ENCODE results near the gene AURKAIP1.

Gene AURKAIP1

GRCh38 chr1:1335283-1335682 is 39.7 kb downstream of the AURKAIP1 start:
- Histone ChIP-seq H3K9me3 (replicated peaks; ENCODE audit: insufficient read depth, low read length) (no peaks in the 10 kb centered on the region), H3K79me2 (ENCODE audit: low read length) (no peaks in the 10 kb centered on the region), H3K27me3 (replicated peaks; ENCODE audit: insufficient read depth, low read length) (no peaks in the 10 kb centered on the region), H3F3A (ENCODE audit: insufficient read depth, low read length) (no peaks in the 10 kb centered on the region), H3K4me3 (ENCODE audit: low read length) (no peak overlapping the region), H3K27ac (ENCODE audit: low read length) (no peak overlapping the region), H3K4me1 (ENCODE audit: low read length) (no peaks in the 10 kb centered on the region), H3K9me2 (replicated peaks; ENCODE audit: insufficient read depth, low read length) (no peaks in the 10 kb centered on the region), H3K36me3 (replicated peaks; ENCODE audit: insufficient read depth, low read length) (no peaks in the 10 kb centered on the region), H3K4me2 (ENCODE audit: low read depth, low read length) (no peak overlapping the region), H4K20me1 (ENCODE audit: insufficient read depth, low read length) (no peaks in the 10 kb centered on the region), H3K9ac (ENCODE audit: low read length) (no peak overlapping the region), H2AFZ (ENCODE audit: low read length) (no peak overlapping the region)
- no peak for TF ChIP-seq EZH2 (optimal IDR thresholded peaks at IDR 0.05; ENCODE audit: low read depth, low read length)
- no peak for TF ChIP-seq CTCF (IDR thresholded peaks at IDR 0.05; ENCODE audit: low read length)
- TF ChIP-seq EZH2phosphoT487 (IDR thresholded peaks at IDR 0.05; ENCODE audit: low read length), result no peak
- no peak for DNase-seq

- H3K9ac ChIP-seq (ENCODE audit: low read length), result no peak overlapping the region
- H3K4me3 ChIP-seq (ENCODE audit: low read length), result no peak overlapping the region
- DNase-seq, result no peak
- H3K4me1 ChIP-seq (ENCODE audit: low read length), result no peaks in the 10 kb centered on the region
- no peaks in the 10 kb centered on the region for H3K36me3 ChIP-seq (replicated peaks; ENCODE audit: insufficient read depth, low read length)
- no peak overlapping the region for H2AFZ ChIP-seq (ENCODE audit: low read length)
- H3K4me2 ChIP-seq (ENCODE audit: low read depth, low read length), result no peak overlapping the region
- no peaks in the 10 kb centered on the region for H4K20me1 ChIP-seq (ENCODE audit: insufficient read depth, low read length)
- no peaks in the 10 kb centered on the region for H3K27me3 ChIP-seq (replicated peaks; ENCODE audit: insufficient read depth, low read length)
- no peaks in the 10 kb centered on the region for H3K79me2 ChIP-seq (ENCODE audit: low read length)
- H3K27ac ChIP-seq (ENCODE audit: low read length), result no peak overlapping the region
- no peaks in the 10 kb centered on the region for H3K9me2 ChIP-seq (replicated peaks; ENCODE audit: insufficient read depth, low read length)
- no peaks in the 10 kb centered on the region for H3K9me3 ChIP-seq (replicated peaks; ENCODE audit: insufficient read depth, low read length)
- TF ChIP-seq CTCF (IDR thresholded peaks at IDR 0.05; ENCODE audit: low read length), result no peak
- no peak for TF ChIP-seq EZH2phosphoT487 (IDR thresholded peaks at IDR 0.05; ENCODE audit: low read length)
- TF ChIP-seq EZH2 (optimal IDR thresholded peaks at IDR 0.05; ENCODE audit: low read depth, low read length), result no peak
- no peaks in the 10 kb centered on the region for H3F3A ChIP-seq (ENCODE audit: insufficient read depth, low read length)
Observed at GRCh38 chr1:1334835-1335234, 40.2 kb downstream of the AURKAIP1 start.

GRCh38 chr1:1333551-1334241 is 41.3 kb downstream of the AURKAIP1 start:
- no peaks in the 10 kb centered on the region for H3K79me2 ChIP-seq (ENCODE audit: low read length)
- no peak overlapping the region for H3K4me2 ChIP-seq (ENCODE audit: low read depth, low read length)
- no peak overlapping the region for H3K9ac ChIP-seq (ENCODE audit: low read length)
- no peak overlapping the region for H2AFZ ChIP-seq (ENCODE audit: low read length)
- H3K4me3 ChIP-seq (ENCODE audit: low read length), result no peak overlapping the region
- no peak for DNase-seq
- H3F3A ChIP-seq (ENCODE audit: insufficient read depth, low read length), result no peaks in the 10 kb centered on the region
- no peaks in the 10 kb centered on the region for H3K9me2 ChIP-seq (replicated peaks; ENCODE audit: insufficient read depth, low read length)
- H4K20me1 ChIP-seq (ENCODE audit: insufficient read depth, low read length), result no peaks in the 10 kb centered on the region
- TF ChIP-seq CTCF (IDR thresholded peaks at IDR 0.05; ENCODE audit: low read length) (no peak), EZH2 (optimal IDR thresholded peaks at IDR 0.05; ENCODE audit: low read depth, low read length) (no peak), EZH2phosphoT487 (IDR thresholded peaks at IDR 0.05; ENCODE audit: low read length) (no peak)
- H3K27ac ChIP-seq (ENCODE audit: low read length), result no peak overlapping the region
- H3K36me3 ChIP-seq (replicated peaks; ENCODE audit: insufficient read depth, low read length), result no peaks in the 10 kb centered on the region
- no peaks in the 10 kb centered on the region for H3K4me1 ChIP-seq (ENCODE audit: low read length)
- H3K27me3 ChIP-seq (replicated peaks; ENCODE audit: insufficient read depth, low read length), result no peaks in the 10 kb centered on the region
- no peaks in the 10 kb centered on the region for H3K9me3 ChIP-seq (replicated peaks; ENCODE audit: insufficient read depth, low read length)
